ENCODE data around the gene TLE3. TPM values are rescaled to one million over a fixed set of nuclear protein-coding genes. Genes with fewer than 3 reads are reported as not detected.

Gene TLE3
- polyA plus RNA-seq, 1 experiment: 3.7 TPM

DNA sequence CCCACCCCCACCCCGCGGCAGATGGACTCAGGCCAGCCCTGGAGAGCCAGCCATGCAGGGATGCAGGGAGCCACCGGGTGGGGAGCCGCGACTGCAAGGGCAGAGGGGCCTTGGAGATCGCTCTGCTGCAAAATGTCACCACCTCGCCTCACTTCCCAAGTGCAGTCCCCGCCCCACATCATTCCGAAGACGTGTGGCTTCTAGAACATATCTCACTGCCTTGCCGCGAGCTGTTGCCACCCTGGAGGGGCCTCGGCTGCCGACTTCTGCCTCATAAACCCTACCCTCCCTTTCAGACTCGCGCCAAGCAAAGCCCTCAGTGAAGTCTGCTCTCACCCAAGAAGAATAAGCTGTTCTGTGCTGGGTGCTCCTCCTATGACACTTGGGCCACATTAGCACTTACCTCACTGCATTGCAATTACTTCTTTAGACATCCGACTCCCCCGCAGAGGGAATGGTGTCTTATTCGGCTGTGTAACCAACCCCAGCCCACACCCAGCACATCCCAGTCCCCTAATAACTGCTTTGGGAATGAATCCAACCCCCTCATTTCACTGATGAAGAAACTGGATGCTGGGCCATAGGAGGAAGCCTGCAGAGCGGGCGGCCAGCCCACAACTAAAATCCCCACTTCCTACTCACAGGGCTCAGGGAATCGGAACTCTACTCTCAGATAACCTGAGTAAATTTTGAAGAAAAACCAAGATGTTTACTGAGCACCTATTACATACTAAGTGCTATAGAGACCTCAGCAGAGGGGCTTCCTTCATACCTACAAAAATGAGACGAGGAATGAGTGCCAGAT, 8.6 kb downstream of the TLE3 start:
- ChIA-PET POLR2A (no interaction called here), CTCF (no interaction called here)
- TF ChIP-seq, protein P1, sequence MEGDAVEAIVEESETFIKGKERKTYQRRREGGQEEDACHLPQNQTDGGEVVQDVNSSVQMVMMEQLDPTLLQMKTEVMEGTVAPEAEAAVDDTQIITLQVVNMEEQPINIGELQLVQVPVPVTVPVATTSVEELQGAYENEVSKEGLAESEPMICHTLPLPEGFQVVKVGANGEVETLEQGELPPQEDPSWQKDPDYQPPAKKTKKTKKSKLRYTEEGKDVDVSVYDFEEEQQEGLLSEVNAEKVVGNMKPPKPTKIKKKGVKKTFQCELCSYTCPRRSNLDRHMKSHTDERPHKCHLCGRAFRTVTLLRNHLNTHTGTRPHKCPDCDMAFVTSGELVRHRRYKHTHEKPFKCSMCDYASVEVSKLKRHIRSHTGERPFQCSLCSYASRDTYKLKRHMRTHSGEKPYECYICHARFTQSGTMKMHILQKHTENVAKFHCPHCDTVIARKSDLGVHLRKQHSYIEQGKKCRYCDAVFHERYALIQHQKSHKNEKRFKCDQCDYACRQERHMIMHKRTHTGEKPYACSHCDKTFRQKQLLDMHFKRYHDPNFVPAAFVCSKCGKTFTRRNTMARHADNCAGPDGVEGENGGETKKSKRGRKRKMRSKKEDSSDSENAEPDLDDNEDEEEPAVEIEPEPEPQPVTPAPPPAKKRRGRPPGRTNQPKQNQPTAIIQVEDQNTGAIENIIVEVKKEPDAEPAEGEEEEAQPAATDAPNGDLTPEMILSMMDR (IDR thresholded peaks at IDR 0.05; ENCODE audit: insufficient read depth, low read depth, low read length): no peak
- Histone ChIP-seq H3K4me3 (ENCODE audit: low read depth, low read length) (no peak overlapping the region), H3K27me3 (ENCODE audit: control insufficient read depth, insufficient read depth, low read length) (0 out of 2 replicates have a peak, but pooled peaks cover 2% of the 10 kb centered on the region), H3K36me3 (ENCODE audit: control insufficient read depth, insufficient read depth, low read length) (peaks cover 4% of the 10 kb centered on the region; the same call in 1 of the 2 replicates)
- DNase-seq (ENCODE audit: low read depth): no peak

DNA sequence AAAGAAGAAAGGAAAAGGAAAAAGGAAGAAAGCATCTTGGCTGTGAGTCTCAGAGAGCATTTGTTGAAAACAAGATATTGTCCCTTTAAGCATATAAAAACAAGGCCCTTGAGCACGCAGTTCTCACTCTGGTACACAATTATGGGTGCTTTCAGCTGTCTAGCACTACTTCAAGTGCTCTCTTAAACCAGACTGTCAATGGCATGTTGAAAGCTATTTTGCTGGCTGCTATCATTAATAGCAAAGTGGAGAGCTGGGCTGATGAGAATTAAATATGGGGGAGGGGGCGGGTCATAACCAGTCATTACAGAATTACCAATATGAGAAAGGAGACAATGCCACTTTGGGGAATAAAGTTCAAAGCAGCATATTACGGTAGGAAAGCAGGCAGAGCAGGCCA, 9.3 kb downstream of the TLE3 start:
- peaks cover 3% of the 10 kb centered on the region; the same call in 1 of the 2 replicates for H3K36me3 ChIP-seq (ENCODE audit: control insufficient read depth, insufficient read depth, low read length)

DNA sequence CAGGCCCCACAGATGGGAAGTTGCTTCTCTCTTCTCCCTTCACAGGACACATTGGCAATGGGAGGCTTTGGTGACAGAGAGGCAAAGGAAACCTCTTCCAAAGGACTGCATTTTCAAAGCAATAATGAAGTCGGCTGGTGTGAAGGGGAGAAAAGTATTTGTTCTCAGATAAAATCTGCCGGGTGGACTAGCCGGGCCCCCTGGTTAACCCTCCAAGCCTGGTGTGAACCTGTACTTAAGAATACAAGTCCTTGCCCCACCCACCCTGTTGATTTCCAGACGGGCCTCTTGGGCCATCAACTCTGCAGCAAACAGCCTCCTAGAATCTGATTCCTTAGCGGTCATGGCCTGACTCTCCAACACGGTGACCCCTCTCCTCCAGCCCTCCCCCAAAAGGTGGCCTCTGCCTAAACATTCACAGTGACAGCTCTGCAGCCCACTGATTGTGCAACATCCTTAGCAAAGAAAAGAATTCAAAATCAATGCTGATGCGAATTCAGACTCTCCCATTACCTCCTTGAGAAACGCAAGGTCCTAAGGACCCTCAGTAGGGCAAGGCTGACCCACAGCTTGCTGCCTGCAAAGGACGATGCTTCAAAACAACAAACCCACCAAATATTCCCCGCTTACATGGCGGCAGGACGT, 9.9 kb downstream of the TLE3 start:
- 0 out of 2 replicates have a peak, but pooled peaks cover 2% of the 10 kb centered on the region for H3K27me3 ChIP-seq (ENCODE audit: control insufficient read depth, insufficient read depth, low read length)
- H3K36me3 ChIP-seq (ENCODE audit: control insufficient read depth, insufficient read depth, low read length): peaks cover 6% of the 10 kb centered on the region; the same call in 1 of the 2 replicates
- H3K4me3 ChIP-seq (ENCODE audit: low read depth, low read length): no peak overlapping the region
- TF ChIP-seq, protein P1 (IDR thresholded peaks at IDR 0.05; ENCODE audit: insufficient read depth, low read depth, low read length): no peak
- DNase-seq (ENCODE audit: low read depth): no peak
- ChIA-PET POLR2A (no interaction called here), CTCF (interaction anchor here (0.9 kb wide), 1 partner anchor 11 kb away, joined by 3 read pairs; no protein-coding TSS in a partner anchor)

More for the DNA sequence above, 9.3 kb downstream of the TLE3 start:
- ChIA-PET POLR2A (no interaction called here), CTCF (no interaction called here)
- Histone ChIP-seq H3K27me3 (ENCODE audit: control insufficient read depth, insufficient read depth, low read length) (0 out of 2 replicates have a peak, but pooled peaks cover 2% of the 10 kb centered on the region), H3K4me3 (ENCODE audit: low read depth, low read length) (no peak overlapping the region)
- DNase-seq (ENCODE audit: low read depth): no peak
- TF ChIP-seq, protein P1 (IDR thresholded peaks at IDR 0.05; ENCODE audit: insufficient read depth, low read depth, low read length): no peak

DNA sequence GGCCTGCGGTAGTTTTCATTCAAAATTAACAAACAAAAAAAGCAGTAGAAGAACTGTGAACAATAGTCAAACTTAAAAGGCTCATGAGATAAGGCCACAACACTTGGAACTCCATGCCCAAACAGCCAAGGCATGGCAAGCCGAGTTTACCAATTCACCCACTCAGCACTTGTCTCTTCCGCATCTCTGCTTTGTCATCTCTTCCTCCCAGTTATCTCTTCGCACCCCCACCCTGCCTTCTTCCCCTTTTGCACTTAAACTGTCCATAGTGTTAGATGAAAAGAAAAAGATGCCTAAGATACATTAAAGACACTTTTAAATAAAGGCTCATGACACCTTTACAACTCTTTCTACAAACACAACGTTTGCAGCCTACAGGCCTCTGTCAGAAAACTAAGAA, 11.1 kb downstream of the TLE3 start:
- DNase-seq (ENCODE audit: low read depth): no peak
- ChIA-PET POLR2A (no interaction called here), CTCF (interaction anchor here (0.9 kb wide), 1 partner anchor 10 kb away, joined by 3 read pairs; no protein-coding TSS in a partner anchor)
- Histone ChIP-seq H3K36me3 (ENCODE audit: control insufficient read depth, insufficient read depth, low read length) (peaks cover 3% of the 10 kb centered on the region; the same call in 1 of the 2 replicates), H3K27me3 (ENCODE audit: control insufficient read depth, insufficient read depth, low read length) (no peaks in the 10 kb centered on the region), H3K4me3 (ENCODE audit: low read depth, low read length) (no peak overlapping the region)
- TF ChIP-seq, protein P1 (IDR thresholded peaks at IDR 0.05; ENCODE audit: insufficient read depth, low read depth, low read length): no peak

DNA sequence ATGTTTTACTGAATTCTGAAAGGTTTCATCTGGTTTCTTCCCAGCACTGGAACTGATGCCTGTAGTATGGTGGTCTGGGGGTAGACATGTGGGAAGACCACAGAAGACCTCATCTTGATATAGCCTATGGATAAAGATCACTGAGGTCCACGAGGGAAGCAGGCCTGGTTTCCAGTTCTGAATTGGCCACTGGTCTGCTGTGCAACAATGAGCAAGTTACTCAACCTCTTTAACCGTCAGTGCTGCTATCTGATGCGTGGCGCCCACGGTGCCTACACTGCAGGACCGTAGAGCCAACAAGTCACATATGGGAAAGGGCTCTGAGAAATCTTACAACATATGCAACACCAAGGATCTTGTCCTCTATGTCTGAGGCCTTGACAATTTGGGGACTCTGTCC, 13.3 kb downstream of the TLE3 start:
- no peak for DNase-seq (ENCODE audit: low read depth)
- TF ChIP-seq, protein P1 (IDR thresholded peaks at IDR 0.05; ENCODE audit: insufficient read depth, low read depth, low read length): no peak
- CTCF ChIA-PET: no interaction called here
- peaks cover 5% of the 10 kb centered on the region; the same call in 1 of the 2 replicates for H3K36me3 ChIP-seq (ENCODE audit: control insufficient read depth, insufficient read depth, low read length)
- no peak overlapping the region for H3K4me3 ChIP-seq (ENCODE audit: low read depth, low read length)
- POLR2A ChIA-PET: no interaction called here
- H3K27me3 ChIP-seq (ENCODE audit: control insufficient read depth, insufficient read depth, low read length): no peaks in the 10 kb centered on the region

All from BJ (cell line).